Neural cell (in vitro differentiated cells): ENCODE results near the gene MYLIP. TPM values are rescaled to one million over a fixed set of nuclear protein-coding genes. Genes with fewer than 3 reads are reported as not detected.

Experiments used
- H2AFZ ChIP-seq: fragments of 200-600, 300-800 bp; sonication (generic), shearing (Covaris generic); 2 replicates; pipeline ENCODE4 v1.6.0; 2014; ENCODE audit warnings: low read depth, mild to moderate bottlenecking, antibody characterized with exemption, low read length, moderate library complexity
- H3F3A ChIP-seq: fragments of 200-600 bp; shearing (Covaris generic); 2 replicates; pipeline ENCODE4 v1.6.1; 2016; ENCODE audit warnings: mild to moderate bottlenecking, moderate library complexity, mixed read lengths, antibody characterized with exemption, low read length; ENCODE audit not compliant: insufficient read depth, poor library complexity, severe bottlenecking
- H3K27ac ChIP-seq: fragments of 200-600, 300-800 bp; sonication (generic), shearing (Covaris generic); 2 replicates; pipeline ENCODE4 v1.5.1; 2014; ENCODE audit warnings: mild to moderate bottlenecking, low read length, moderate library complexity
- H3K27me3 ChIP-seq: fragments of 300-800, 200-600 bp; sonication (generic), shearing (Covaris generic); 2 replicates; pipeline ENCODE4 v1.6.0; 2014; ENCODE audit warnings: mild to moderate bottlenecking, low read depth, low read length, moderate library complexity; ENCODE audit not compliant: insufficient read depth
- H3K36me3 ChIP-seq: fragments of 300-800, 200-600 bp; sonication (generic), shearing (Covaris generic); 2 replicates; pipeline ENCODE4 v1.5.1; 2014; ENCODE audit warnings: mild to moderate bottlenecking, antibody characterized with exemption, low read length, moderate library complexity; ENCODE audit not compliant: insufficient read depth
- H3K4me2 ChIP-seq: fragments of 300-800, 200-600 bp; sonication (generic), shearing (Covaris generic); 2 replicates; pipeline ENCODE4 v1.6.0; 2014; ENCODE audit warnings: mild to moderate bottlenecking, low read length
- H3K4me3 ChIP-seq: fragments of 300-800, 200-600 bp; sonication (generic), shearing (Covaris generic); 2 replicates; pipeline ENCODE4 v1.5.1; 2014; ENCODE audit warnings: mild to moderate bottlenecking, low read length, moderate library complexity
- H3K79me2 ChIP-seq: fragments of 200-600 bp; shearing (Covaris generic); replicated peaks from 2 replicates; pipeline ENCODE4 v1.6.0; 2014; ENCODE audit warnings: mild to moderate bottlenecking, low read length, moderate library complexity; ENCODE audit not compliant: insufficient read depth
- H3K9ac ChIP-seq: fragments of 300-800, 200-600 bp; sonication (generic), shearing (Covaris generic); 2 replicates; pipeline ENCODE4 v1.6.1; 2016; ENCODE audit warnings: mild to moderate bottlenecking, low read length, mixed read lengths
- H3K9me2 ChIP-seq: fragments of 200-600 bp; shearing (Covaris generic); 2 replicates; pipeline ENCODE4 v1.6.1; 2016; ENCODE audit warnings: mild to moderate bottlenecking, low read length, mixed read lengths; ENCODE audit not compliant: insufficient read depth
- H3K9me3 ChIP-seq: fragments of 200-600, 300-800 bp; sonication (generic), shearing (Covaris generic); 2 replicates; pipeline ENCODE4 v1.6.1; 2016; ENCODE audit warnings: mild to moderate bottlenecking, mixed run types, low read length, moderate library complexity, mixed read lengths
- H4K20me1 ChIP-seq: fragments of 200-600 bp; shearing (Covaris generic); 2 replicates; pipeline ENCODE4 v1.6.1; 2016; ENCODE audit warnings: mild to moderate bottlenecking, mixed run types; ENCODE audit not compliant: insufficient read depth
- EP300 ChIP-seq: fragments of 450-650 bp; conservative IDR thresholded peaks from 2 replicates; pipeline ENCODE4 v1.6.1; 2014; ENCODE audit warnings: antibody characterized with exemption, mild to moderate bottlenecking, moderate library complexity; ENCODE audit not compliant: poor library complexity, severe bottlenecking
- EZH2 ChIP-seq: fragments of 200-600, 300-800 bp; shearing (Covaris generic), sonication (generic); IDR thresholded peaks from 2 replicates; pipeline ENCODE4 v1.6.1; 2014; ENCODE audit warnings: antibody characterized with exemption, low read length, borderline replicate concordance, mild to moderate bottlenecking; ENCODE audit not compliant: insufficient read depth, poor library complexity, severe bottlenecking
- MXI1 ChIP-seq: fragments of 450-650 bp; conservative IDR thresholded peaks from 2 replicates; pipeline ENCODE4 v1.6.1; 2014; ENCODE audit warnings: antibody characterized with exemption, mild to moderate bottlenecking; ENCODE audit not compliant: poor library complexity, severe bottlenecking
- POLR2AphosphoS5 ChIP-seq: IDR thresholded peaks from 2 replicates; pipeline ENCODE4 v1.6.1; 2012
- RAD21 ChIP-seq: fragments of 450-650 bp; conservative IDR thresholded peaks from 2 replicates; pipeline ENCODE4 v1.6.1; 2014; ENCODE audit warnings: antibody characterized with exemption, mild to moderate bottlenecking, moderate library complexity
- REST ChIP-seq: IDR thresholded peaks from 2 replicates; pipeline ENCODE4 v1.6.1; 2012; ENCODE audit warnings: borderline replicate concordance
- SMC3 ChIP-seq: fragments of 450-650 bp; conservative IDR thresholded peaks from 2 replicates; pipeline ENCODE4 v1.6.1; 2014; ENCODE audit warnings: antibody characterized with exemption, mild to moderate bottlenecking, moderate library complexity; ENCODE audit not compliant: poor library complexity
- TAF1 ChIP-seq: IDR thresholded peaks from 2 replicates; pipeline ENCODE4 v1.6.1; 2012; ENCODE audit warnings: low read depth
- polyA plus RNA-seq: library from polyadenylated mRNA; depleted of rRNA; stranded (reverse); fragments of >200 nt; gene quantifications from 2 replicates; pipeline ENCODE4 v1.2.3, GENCODE V29; 2014
- TF ChIP-seq, protein P1 (sequence below): fragments of 450-650 bp; IDR thresholded peaks from 2 replicates; pipeline ENCODE4 v1.5.1; 2014; ENCODE audit warnings: antibody characterized with exemption, mild to moderate bottlenecking, moderate library complexity; ENCODE audit not compliant: poor library complexity, severe bottlenecking

MYLIP gene
- polyA plus RNA-seq, 1 donor from 2014 or later = 8.1 TPM

DNA sequence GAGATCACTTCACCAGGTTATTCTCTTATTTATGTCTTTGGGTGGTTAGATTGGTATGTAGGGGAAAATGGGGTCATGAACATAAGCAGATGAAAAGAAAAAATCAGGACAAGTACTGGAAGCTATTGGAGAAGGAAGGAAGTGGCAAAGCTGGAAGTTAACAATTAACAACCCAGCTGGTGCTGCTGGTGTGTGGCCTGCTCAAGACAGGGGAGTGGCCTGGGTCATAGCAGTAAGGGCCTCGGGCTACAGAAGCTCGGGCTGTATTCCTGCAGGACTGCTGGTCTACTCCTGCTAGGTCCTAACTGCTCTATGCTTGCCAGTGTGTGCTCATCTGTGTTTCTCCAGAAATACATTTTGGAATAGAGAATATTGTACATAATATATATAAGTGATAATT, 19.6 kb downstream of the MYLIP start:
- TF ChIP-seq TAF1 (no peak), POLR2AphosphoS5 (no peak), SMC3 (no peak), EZH2 (no peak), RAD21 (no peak), REST (no peak), EP300 (no peak), MXI1 (no peak)
- TF ChIP-seq, protein P1, sequence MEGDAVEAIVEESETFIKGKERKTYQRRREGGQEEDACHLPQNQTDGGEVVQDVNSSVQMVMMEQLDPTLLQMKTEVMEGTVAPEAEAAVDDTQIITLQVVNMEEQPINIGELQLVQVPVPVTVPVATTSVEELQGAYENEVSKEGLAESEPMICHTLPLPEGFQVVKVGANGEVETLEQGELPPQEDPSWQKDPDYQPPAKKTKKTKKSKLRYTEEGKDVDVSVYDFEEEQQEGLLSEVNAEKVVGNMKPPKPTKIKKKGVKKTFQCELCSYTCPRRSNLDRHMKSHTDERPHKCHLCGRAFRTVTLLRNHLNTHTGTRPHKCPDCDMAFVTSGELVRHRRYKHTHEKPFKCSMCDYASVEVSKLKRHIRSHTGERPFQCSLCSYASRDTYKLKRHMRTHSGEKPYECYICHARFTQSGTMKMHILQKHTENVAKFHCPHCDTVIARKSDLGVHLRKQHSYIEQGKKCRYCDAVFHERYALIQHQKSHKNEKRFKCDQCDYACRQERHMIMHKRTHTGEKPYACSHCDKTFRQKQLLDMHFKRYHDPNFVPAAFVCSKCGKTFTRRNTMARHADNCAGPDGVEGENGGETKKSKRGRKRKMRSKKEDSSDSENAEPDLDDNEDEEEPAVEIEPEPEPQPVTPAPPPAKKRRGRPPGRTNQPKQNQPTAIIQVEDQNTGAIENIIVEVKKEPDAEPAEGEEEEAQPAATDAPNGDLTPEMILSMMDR = no peak
- Histone ChIP-seq H3K4me2 (no peak overlapping the region), H3K4me3 (no peak overlapping the region), H2AFZ (no peak overlapping the region), H3K27me3 (no peaks in the 10 kb centered on the region), H3K9me3 (no peaks in the 10 kb centered on the region), H4K20me1 (no peaks in the 10 kb centered on the region), H3K27ac (no peak overlapping the region), H3K79me2 (no peaks in the 10 kb centered on the region), H3K9ac (no peak overlapping the region), H3K36me3 (no peaks in the 10 kb centered on the region), H3F3A (no peaks in the 10 kb centered on the region), H3K9me2 (no peaks in the 10 kb centered on the region)

DNA sequence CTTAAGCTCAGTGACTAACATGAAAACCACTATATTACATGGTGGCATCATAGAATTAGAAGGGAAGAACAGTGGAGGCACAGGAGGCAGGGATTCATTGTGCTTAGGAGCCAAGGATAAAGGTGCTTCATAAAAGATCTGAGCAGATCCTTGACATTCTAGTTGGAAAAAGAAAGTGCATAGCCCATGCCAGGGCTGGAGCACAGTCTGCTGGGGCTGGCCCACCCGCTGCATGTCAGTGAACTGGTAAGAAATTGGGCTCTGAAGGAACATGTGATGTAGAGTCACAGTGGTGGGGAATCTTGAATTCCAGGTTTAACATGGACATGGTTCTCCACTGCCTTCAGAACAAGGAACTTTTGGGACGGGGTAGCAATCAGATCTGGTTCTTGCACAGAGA, 20.4 kb downstream of the MYLIP start:
- Histone ChIP-seq H3K4me3 (no peak overlapping the region), H3F3A (no peaks in the 10 kb centered on the region), H3K36me3 (no peaks in the 10 kb centered on the region), H4K20me1 (no peaks in the 10 kb centered on the region), H3K9me3 (no peaks in the 10 kb centered on the region), H3K27me3 (no peaks in the 10 kb centered on the region), H3K9me2 (no peaks in the 10 kb centered on the region), H3K9ac (no peak overlapping the region), H3K4me2 (no peak overlapping the region), H2AFZ (no peak overlapping the region), H3K27ac (no peak overlapping the region), H3K79me2 (no peaks in the 10 kb centered on the region)
- no peak for TF ChIP-seq REST
- TF ChIP-seq SMC3 = no peak
- TF ChIP-seq, protein P1 = no peak
- TF ChIP-seq MXI1 = no peak
- no peak for TF ChIP-seq EP300
- TF ChIP-seq RAD21 = no peak
- no peak for TF ChIP-seq TAF1
- TF ChIP-seq POLR2AphosphoS5 = no peak
- no peak for TF ChIP-seq EZH2
